ENCODE results near the gene FXYD6.

Gene FXYD6

DNA sequence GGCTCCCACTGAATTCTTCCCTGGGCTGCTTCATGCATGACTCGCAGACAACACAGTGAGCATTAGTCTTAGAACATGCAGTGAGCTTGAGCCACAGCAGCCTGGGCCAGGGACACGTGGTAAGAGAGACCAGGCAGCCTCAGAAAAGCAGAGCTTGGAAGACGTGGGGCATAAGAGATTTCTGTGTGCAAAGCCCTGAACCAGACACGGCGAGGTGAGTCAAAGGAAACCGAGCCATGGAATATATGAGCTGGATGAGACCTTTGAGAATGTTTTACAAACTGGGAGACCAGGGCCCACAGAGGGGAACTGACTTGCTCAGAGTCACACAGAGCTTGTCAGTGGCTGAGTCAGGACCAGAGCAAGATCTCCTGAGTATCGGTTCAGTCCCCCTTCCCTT is 8.5 kb upstream of the FXYD6 start:
- peak; percentile 75 for DNase-seq

- peak; percentile 35 for DNase-seq
Observed at GRCh38 chr11:117883063-117883462, 6.6 kb upstream of the FXYD6 start.

DNA sequence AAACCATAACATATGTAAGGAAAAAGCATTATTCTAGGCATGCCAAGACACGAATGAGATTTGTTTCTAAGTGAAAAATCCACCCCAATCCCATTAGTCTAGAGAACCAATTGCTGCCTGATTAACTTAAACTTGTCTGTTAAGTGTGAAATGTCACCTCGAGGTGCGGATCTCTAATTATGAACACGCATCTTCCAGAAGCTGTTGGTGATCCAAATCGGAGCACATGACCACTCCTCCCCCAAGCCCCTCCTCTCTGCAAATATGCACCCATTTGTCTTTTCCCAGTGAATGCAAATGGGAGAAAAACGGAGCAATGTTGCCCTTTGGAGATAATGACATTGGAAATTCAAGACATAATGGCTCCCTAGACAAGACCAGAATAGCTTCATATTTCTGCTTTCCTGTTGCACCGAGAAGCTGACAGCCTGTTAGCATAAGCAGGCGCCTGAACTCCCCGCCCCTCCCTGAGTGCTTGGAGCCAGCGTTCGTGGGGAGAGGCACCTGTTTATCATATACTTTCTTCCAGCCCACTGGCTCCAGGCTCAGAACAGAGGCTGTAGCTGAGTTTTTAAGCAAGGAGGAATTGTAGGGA is 6.0 kb upstream of the FXYD6 start:
- DNase-seq: peak; percentile 47

DNA sequence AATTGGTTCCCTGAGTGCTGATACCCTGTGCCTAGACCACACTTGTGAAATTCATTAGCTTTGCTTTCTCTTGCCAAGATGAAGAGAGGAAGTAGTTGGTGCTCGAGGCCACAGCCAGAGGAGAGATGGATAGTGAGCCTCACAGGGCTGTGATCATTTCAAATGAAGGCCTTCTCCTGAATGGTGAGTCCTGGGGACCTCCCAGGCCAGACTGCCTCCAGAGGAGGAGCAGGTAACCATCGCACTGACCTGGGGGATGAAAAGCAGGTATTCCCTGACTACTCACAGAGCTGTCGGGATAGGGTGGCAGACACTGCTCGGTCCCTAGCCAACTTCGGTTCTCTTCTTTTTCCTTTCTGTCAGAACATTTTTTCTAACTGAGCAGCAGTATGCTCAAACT is 4.8 kb upstream of the FXYD6 start:
- peak; percentile 38 for DNase-seq

- peak; percentile 46 for DNase-seq
Observed at GRCh38 chr11:117879516-117880480, 3.3 kb upstream of the FXYD6 start.

GRCh38 chr11:117878939-117879475 is 2.5 kb upstream of the FXYD6 start:
- DNase-seq: no peak

DNA sequence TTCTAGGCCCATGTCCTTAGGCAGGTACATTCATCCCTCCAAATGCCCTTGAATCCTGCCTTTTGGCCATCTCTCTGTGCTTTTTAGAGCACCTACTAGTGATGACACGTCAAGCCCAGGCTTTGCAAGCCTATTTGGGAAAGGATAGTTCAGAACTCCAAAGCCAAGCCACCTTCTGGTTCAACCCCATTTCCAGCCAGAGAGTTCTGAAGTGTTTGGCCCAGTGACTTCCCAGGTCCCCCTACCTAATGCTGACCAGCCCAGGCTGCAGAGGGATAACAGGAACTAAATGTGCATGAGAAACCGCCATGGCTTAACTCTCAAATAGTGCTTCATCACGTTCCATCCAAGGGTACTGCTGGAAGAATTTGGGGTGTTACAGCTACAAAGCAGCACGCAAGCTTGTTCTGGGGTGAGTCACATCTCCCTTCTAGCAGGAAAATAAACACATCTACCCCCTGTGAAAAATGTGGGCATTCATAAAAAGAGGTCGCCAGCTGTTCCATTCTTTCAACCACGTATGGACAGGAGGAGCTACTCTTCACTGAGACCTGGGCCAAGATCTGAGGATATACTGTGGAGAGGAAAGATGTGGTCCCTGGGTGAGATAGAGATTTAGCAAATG is 2.0 kb upstream of the FXYD6 start:
- peak; percentile 29 for DNase-seq

GRCh38 chr11:117877120-117877784 is 794 bp upstream of the FXYD6 start:
- peak; percentile 55 for DNase-seq

GRCh38 chr11:117876059-117876340 is 458 bp downstream of the FXYD6 start:
- DNase-seq: no peak

DNA sequence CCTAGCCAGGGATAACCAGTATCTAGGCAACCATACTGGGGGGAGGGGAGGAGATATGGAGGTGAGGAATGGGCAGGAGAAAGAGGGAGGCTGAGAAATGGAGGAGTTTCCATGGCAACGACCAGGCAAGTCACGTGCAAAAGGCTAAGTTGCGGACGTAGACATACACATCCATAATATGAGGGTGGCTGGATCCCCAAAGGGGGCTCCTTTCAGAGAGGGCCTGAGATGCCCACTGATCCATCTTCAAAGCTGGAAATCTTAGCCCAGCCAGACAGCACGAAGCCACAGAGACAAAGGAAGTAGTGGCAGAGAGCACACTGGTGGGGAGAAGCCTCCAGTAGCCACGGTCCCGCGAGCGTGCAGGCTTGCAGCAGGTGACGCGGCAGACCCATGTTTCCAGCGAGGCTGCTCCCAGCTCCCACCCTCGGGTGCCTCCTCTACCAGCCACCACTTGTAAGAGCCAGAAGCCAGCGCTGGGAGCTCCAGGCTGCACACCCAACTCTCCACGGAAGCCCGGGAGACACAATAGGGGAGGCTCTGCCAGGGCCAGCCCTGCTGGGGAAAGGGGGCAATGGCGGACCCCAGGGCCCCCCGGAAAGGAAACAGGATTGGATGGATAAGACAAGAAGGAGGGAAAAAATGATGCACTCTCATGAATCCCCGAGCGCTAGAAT is 938 bp downstream of the FXYD6 start:
- peak; percentile 52 for DNase-seq

GRCh38 chr11:117874910-117875381 is 1.5 kb downstream of the FXYD6 start:
- DNase-seq: no peak

- DNase-seq: peak; percentile 63
Observed at GRCh38 chr11:117874253-117874909, 2.1 kb downstream of the FXYD6 start.

- no peak for DNase-seq
Observed at GRCh38 chr11:117873828-117874125, 2.7 kb downstream of the FXYD6 start.

- DNase-seq: no peak
Observed at GRCh38 chr11:117872975-117873827, 3.3 kb downstream of the FXYD6 start.

DNA sequence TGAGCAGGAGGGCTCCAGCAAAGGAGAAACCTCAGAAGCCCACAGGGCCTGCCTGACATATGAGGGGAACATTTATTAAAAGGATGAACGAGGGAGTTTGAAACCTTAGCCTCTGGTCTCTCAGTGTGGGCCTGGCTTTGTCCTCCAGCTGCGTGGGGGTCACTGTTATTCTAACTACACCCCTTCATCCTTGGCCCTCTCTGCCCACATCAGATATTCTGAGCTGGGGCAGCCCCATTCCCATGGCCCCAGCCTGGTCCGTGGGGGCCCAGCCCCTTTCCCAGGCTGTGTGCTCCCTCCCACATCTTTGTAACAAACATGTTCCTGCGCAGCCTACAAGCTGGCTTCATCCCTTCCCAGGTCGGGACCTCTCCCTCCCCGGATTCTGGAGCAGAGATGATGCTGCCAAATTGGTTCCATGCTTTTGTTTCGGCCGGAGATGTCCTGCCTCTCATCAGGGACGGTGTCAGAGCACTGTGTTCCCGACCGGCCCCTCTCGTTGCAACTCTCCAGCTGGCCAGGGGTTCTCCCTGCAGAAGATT is 4.0 kb downstream of the FXYD6 start:
- DNase-seq: no peak

- DNase-seq: no peak
Observed at GRCh38 chr11:117871784-117872183, 4.7 kb downstream of the FXYD6 start.

GRCh38 chr11:117871160-117871559 is 5.3 kb downstream of the FXYD6 start:
- peak; percentile 27 for DNase-seq

GRCh38 chr11:117870103-117870952 is 6.1 kb downstream of the FXYD6 start:
- DNase-seq: peak; percentile 84

DNA sequence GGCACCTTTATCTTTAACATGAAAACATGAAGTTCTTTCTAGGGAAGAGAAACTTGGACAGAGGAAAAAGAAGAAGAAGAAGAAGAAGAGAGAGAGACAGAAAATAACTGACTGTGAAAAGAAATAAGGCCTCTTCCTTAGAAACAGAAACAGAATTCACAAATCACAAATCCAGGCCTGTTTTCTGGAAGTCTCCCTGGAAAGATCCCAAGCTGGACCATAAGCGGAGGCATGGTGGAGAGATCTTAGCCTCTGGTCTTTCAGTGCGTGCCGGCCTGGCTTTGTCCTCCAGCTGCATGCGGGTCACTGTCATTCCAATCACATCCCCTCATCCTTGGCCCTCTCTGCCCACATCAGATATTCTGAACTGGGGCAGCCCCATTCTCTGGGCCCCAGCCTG is 6.9 kb downstream of the FXYD6 start:
- DNase-seq: no peak

All from islet precursor cell (in vitro differentiated cells).